ENCODE data around the gene GRAMD1B.

GRAMD1B gene

DNA sequence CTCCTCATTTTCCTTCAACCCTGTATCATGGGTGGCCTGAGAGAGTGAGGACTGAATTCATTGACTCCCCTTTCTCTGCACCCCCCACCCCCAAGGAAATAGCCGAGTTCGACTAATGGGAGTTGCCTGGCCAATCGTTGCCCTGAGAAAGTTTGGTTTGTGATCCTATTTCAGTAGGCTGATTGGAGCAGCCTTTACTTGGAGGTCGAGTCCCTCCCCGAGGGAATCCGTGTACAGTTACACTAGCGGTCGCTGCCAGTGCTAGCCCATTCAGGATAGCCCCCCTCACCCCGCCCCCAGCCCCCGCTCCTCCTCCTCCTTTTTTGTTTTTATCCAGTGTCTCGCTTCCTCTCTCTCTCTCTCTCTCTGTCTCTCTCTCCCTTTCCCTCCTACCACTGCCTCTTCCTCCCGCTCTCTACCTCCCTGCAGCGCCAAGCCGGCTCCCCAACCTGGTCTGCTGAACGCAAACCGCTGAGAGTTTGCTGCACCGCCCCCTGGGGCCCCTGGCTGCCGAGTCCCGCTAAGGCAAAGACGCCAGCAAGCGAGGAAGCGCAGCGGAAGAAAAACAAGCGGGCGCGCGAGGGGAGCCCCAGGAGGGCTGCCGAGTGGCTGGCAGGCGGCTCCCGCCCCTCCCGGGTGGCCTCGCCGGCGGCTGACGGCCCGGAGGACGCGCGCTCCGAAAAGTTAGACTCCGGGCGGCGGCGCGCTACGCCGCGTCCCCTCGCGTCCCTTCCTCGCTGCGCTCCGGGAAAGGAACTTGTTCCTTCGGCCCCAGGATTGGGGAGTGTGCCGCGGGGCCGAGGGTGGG lies at the start of gene GRAMD1B:
TSS of gene GRAMD1B (plus strand) at position 357 of the 808 bp plus-strand sequence. CDS start 524 bp downstream, outside the sequence.
- DNase-seq: peak; percentile 71 to 74

DNA sequence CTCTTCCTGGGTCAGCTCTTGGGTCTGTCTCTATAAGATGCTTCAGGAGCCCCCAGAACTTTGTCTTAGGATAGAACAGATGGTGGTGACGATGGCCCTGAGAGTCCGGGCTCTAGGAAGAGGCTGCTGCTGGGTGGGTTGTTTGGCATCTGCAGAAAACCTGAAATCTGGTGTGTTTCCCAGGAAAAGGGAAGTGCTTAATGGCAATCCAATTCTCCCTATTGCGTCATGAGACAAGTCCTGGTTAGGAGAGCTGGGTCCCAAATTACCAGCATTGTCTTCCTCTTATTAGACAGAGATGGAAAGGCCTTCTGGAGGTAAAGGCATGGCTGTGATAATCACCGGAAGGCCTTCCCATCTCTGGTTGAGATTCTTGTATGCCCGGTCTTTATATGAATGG lies 48.9 kb upstream of the GRAMD1B start:
- no peak for DNase-seq

DNA sequence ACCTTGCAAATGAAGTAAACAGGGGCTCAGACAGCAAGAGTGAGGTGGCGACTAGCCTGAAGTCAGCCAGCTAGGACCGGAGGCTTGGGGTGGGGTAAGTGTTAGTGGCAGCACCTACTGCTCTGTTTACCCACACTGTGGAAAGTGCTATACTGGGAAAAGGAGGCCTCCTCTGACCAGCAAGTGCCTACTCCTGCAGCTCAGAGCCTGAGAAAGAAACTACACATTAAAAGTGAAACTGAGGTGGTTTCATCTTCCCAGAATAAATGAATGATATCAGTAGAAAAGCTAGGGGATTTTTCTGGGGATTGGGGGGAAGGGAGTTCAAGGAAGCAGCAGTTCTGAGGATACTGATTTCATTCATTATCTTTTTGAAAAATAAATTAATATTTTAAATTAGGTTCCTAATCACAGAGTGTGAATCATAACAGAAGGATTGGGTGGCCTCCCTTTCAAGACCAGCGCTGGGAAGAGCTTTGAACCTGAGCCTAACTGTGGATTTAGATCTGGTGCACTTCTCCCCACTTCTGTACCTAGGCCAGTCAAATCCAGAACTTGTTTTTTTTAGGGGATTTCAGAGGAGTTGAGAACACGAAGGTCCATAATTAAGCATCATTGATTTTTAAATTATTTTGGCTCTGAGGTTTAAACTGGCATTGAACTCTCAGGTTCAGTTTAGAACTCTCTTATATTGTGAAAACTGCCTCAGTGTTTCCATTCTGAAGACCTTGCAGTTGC lies 48.1 kb upstream of the GRAMD1B start:
- peak in 1 of 2 donors; percentile 4 for DNase-seq

DNA sequence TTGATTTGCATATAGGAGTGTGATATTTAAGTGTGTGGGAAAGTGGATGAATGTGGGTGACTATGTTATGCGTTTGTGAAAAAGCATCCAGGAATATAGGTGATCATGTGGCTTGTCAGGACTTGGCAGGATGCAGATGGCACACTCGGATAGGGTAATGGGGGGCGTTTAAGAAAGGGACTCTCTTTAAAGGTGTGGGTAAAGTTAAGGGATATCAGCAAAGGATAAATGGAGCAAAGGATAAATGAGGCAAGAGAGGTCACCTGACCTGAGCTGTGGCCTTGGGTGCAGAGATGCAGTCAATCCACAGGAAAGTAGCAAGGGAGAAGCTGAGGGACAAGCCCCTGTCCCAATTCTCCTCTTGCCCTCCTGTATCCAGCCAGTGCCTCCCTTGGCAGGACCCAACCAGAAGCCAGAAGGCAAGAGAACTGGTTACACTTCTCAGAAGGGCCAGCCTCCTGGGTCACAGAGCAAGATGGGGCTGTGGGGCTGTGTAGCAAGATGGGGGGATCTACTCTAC lies 47.5 kb upstream of the GRAMD1B start:
- no peak for DNase-seq

DNA sequence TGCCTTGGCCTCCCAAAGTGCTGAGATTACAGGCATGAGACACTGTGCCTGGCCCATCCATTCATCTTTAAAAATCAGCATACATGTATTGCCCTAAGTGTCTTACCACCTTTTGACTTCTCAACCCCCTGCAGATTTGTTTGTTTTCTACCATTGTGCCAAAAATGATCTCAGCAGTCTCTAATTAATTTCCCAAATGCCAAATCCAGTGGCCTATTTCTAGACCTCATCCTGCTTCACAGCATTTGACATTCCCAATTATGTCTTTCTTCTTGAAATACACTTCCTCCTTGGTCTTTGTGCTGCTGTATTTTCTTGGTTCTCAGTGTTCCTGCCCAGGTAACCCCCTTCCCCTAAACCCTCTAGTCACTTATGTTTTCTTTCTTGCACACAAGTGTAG lies 46.0 kb upstream of the GRAMD1B start:
- DNase-seq: no peak

- no peak for DNase-seq
Observed at GRCh38 chr11:123386796-123387510, 43.1 kb upstream of the GRAMD1B start.

DNA sequence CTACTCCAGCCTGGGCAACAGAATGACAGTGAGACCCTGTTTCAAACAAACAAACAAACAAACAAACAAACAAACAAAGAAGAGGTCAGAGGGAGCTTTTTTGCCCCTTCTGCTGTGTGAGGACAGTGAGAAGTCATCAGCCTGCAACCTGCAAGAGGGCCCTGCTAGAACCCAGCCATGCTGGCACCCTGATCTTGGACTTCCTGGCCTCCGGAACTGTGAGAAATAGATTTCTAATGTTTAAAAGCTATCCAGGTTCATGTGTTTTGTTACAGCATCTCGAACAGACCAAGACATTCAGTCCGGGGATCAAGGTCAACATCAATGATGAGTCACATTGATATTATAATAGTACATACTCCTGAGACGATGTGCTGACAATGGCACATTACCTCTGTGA lies 41.4 kb upstream of the GRAMD1B start:
- no peak for DNase-seq

DNA sequence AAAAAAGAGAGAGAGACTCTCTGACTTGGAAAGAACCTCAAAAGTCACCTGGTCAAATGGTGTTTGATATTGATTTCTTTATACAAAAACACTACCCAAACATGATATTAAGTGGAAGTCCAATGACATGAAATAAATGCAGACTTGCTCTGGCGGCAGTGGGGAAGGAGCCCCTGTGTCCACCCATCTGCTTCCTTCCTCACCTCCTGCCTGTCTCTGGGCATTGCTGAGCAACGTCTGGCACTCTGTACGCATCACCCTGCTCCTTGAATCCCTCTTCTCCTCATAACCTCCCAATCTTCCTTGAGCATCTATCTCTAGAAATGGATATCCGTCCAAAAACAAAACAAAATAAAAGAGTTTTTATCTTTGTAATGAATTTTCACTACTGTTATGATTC lies 39.9 kb upstream of the GRAMD1B start:
- no peak for DNase-seq

GRCh38 chr11:123391646-123392348 lies 38.3 kb upstream of the GRAMD1B start:
- no peak for DNase-seq

DNA sequence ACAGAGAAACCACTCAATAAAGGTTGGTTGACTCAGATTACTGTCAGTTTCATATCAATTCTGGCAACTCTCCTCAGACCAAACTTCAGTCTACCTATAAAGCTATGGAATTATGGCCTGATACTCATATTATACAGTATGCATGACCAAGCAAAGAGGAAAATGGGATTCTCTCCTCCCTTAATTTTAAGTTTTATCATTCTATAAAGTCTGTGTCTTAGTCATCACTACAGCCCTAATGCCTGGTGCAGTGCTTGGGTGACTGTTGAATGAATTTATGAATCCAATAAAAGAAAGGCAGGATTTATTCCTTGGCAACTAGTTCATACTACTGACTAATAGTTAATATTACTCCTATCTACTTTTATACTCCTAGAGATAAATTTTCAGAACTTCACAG lies 37.6 kb upstream of the GRAMD1B start:
- no peak for DNase-seq

DNA sequence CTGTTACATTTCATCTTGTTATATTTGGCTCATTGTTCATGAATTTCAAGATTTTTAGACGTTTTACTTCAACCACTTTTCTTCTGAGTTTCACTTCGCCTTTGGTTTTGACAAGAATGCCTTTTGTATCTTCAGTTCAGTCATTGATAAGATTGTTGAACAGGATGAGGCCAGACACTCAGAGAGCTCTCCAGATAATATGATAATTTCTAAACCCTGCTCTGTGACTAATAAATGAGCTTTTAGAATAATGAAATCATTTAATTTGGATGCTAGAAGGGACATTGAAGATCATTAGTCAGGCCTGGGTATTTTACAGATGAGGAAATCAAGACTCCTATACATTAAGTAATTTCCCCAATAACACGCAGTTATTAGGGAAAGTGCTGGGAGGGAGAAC lies 37.2 kb upstream of the GRAMD1B start:
- DNase-seq: no peak

DNA sequence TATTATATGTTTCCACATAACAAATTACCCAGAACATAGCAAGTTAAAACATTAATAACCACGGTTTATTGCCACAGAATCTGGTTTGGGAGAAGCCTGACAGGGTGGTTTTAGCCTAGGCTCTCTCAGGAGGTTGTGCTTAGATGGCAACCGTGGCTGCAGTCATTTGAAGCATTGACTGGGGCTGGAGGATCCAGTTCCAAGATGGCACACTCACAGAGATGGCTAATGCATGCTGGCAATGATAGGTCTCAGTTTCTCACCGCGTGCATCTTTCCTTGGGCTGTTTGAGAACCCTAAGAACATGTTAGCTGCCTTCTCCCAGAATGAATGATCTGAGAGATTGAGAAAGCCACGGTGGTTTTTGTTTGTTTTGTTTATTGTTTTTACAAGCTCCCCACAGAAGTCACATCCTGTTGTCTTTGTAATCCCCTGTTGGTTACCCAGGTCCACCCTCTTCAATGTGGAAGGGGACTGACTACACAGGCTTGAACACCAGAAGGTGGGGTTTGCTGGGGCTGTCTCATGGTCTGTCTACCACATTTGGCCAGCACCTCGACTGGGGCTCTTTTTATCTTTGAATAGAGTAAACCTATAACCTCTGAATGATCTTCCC lies 36.6 kb upstream of the GRAMD1B start:
- DNase-seq: no peak

DNA sequence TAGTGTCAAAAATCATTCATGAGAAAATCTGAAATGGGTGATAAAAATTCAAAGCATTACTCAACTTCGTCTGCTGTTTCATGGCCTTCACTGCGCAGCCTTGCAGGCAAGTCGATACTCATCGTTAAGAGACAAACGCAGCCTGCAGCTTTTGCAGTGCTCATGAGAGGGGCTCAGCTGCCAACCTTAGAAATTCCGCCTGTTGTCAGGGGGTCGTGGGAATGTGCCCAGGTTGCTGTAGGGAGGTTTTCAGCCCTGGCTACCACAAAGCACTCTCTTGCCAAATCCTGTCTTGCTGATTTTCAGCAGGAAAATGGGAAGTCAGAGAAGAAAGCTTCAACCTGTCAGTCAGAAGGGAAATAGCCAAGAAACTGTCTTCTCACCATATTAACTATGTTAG lies 25.4 kb upstream of the GRAMD1B start:
- DNase-seq: no peak

DNA sequence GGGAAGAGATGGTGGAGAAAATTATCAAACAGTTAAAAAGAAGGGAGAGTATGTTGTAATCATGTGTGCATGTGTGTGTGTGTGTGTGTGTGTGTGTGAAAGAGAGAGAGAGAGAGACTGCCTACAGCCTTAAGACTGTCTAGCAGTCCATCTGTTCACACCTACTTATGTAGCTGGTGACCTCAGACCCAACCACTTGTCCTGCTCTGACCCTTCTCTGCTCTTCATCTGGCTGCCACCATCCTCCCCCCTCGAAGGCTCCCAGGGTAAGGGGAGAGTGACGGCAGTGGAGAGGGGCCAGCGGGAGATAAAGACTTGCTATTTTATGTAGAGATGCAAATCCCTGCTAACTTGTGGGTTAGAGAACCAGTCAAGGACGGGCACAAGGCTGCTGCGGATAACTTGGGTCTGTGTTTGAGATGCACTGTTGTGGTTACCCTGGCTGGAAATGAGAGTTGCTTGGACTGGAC lies 24.9 kb upstream of the GRAMD1B start:
- no peak for DNase-seq

DNA sequence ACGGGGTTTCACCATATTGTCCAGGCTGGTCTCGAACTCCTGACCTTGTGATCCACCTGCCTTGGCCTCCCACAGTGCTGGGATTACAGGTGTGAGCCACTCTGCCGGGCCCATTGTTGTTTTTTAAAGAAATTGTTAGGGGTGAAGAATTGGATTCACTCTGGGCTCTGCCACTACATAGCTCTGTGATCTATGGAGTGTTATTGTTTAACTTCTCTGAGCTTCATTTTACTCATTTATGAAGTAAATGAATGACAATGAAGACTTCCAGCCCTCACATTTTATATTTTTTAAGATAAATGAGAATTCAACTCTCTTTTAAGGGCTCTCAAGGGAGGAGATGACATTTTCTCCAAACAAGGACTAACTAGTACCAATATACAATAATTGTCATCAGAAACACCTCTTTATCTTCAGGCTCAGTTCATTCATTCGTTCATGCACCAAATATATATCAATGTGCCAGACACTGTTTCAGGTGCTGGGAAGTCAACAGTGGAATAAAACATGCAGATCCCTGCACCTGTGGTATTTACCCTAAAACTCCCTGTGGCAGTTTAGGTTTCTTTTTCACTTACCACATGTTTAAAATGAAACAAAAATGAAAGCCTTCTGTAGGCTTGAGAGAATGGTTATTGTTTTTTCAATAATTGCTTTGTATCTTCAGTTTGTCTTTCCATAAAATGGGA lies 23.5 kb upstream of the GRAMD1B start:
- DNase-seq: no peak

DNA sequence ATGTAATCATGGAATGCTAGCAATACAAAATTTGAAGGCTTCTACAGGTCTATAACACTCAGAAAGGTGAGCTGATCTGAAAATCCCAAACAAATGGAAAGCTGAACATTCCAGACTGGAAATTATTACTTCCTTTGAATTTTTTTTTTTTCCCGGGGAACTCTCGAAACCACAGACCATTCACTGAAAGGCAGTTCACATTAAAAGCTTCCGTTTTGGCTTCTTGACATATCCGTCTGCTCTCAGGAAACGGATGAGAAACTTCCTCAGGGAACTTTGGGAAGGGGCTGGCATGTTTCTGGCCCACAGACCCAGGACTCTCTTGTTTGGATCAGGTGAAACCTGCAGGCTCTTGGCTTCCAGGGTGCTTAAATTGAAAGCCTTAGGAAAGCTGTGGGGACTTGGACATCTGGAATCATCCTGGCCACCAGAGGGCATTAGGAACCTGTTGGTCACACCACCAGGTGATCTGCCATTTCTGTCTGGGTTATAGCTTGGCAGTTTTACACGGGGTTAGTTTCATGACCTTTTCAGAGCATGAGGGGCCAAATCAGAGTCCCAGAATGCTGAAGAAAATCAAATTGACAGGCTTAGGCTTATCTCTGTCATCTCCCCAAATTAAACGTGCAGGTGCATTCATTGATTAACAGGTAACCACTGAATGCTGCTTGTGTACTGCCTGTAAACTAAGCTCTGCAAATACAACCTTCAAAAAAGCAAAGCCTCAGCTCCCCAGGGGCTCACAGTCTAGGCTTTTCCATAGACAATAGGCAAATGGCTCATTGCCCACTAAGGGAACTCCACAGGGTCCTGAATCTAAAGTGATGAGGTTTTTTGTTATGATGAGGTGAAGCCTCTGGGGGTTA lies 22.7 kb upstream of the GRAMD1B start:
- peak; percentile 66 to 71 for DNase-seq

- DNase-seq: no peak
Observed at GRCh38 chr11:123407996-123408597, 22.0 kb upstream of the GRAMD1B start.

DNA sequence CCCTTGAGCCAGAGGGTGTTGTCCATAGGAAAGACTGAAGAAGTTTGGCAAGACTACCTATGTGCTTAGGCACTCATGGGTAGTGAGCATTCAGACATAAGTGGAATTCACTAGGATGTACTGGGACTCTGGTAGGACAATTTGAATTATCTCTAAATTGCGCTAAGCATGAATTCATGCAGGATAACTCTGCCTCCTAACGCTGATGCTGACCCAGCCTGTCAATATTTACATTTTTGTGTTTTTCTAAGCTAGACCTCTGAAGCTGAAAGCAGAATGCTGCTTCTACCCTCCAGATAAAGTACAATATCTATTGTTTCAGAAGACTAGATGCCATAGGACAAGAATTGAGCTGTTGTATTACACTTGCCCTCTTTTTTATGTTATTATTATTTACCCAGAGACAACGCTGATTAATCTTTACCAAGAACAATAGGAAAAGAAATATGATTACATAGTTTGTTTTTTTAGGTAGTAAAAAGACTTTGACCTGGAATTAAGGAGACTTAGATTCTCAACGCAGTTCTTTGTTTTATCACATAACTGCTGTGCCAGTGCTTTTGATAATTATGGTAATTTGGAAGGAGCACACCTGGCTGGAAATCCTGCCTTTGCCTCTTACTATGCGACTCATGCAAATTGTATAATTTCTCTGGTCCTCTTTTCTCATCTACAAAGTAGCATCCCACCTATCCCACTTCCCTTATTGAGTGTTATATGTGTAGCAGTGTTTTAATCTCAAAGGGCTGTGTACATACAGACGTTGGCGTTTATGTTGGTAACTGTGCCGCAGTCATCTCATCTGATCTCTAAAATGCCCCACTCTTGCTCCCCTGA lies 21.2 kb upstream of the GRAMD1B start:
- DNase-seq: no peak

Data from activated CD4-positive, alpha-beta T cell treated with anti-CD3 and anti-CD28 coated beads for 4 hours (primary cell).